Ovary (tissue), 9 donors: ENCODE measurements around the gene CCNT1. TPM values are rescaled to one million over a fixed set of nuclear protein-coding genes. Genes with fewer than 3 reads are reported as not detected.
A peak's percentile ranks its signal among the peaks of the same experiment; 100 is the strongest.

Experiments
- DNase-seq, 5 donors: peaks; one replicate each; pipeline ENCODE4 v3.0.0-alpha.2; 2019 to 2020
- H3K27ac ChIP-seq, 2 donors: fragments of 200-600 bp; one replicate each; pipeline versions ENCODE4 v1.5.1 to v1.8.0; 2019 to 2022
- H3K27me3 ChIP-seq: fragments of 200-600 bp; one replicate; pipeline ENCODE4 v1.8.0; 2022
- H3K36me3 ChIP-seq: fragments of 200-600 bp; sonication (generic); one replicate; pipeline ENCODE4 v1.5.1; 2019
- H3K4me1 ChIP-seq: one replicate; pipeline ENCODE4 v1.8.1; 2013; ENCODE audit warnings: mild to moderate bottlenecking, moderate library complexity; ENCODE audit not compliant: insufficient read depth
- H3K4me3 ChIP-seq: fragments of 200-600 bp; sonication (generic); one replicate; pipeline ENCODE4 v1.5.1; 2017
- H3K9me3 ChIP-seq, 2 donors: fragments of 200-600 bp in 1 of 2; sonication (generic) in 1 of 2; one replicate each; pipeline versions ENCODE4 v1.5.1 to v1.8.1; 2013 to 2019; ENCODE audit warnings: mild to moderate bottlenecking in 1 of 2, moderate library complexity in 1 of 2
- CTCF ChIP-seq, 3 donors: fragments of 450-650 bp in 2 of 3; fragments of 200-600 bp in 1 of 3; IDR thresholded peaks; one replicate each; pipeline versions ENCODE4 v1.5.1 to v1.8.0; 2016 to 2022; ENCODE audit warnings: antibody characterized with exemption in 3 of 3, mild to moderate bottlenecking in 1 of 3
- EP300 ChIP-seq: sonication (generic); formaldehyde crosslinking; IDR thresholded peaks from one replicate; pipeline ENCODE4 v1.6.1; 2017; ENCODE audit warnings: antibody characterized with exemption
- POLR2A ChIP-seq: fragments of 450-650 bp; IDR thresholded peaks from one replicate; pipeline ENCODE4 v1.6.1; 2017; ENCODE audit warnings: antibody characterized with exemption, mild to moderate bottlenecking, moderate library complexity
- WGBS, 3 donors: extraction: QIAGEN DNeasy Blood & Tissue Kit in 1 of 3; methylation state at CpG; one replicate each; pipeline versions ENCODE4 v1.1.5 to v1.1.7; 2013 to 2017; 5-methylcytosine and 5-hydroxymethylcytosine counted together
- intact Hi-C, 4 donors: fragments of 100-400 bp; cut with DNase I; formaldehyde crosslinking; loops; one replicate each; pipeline versions ENCODE4 v1.11.0 to v1.15.1; 2022 to 2023
- microRNA counts: library from miRNA; unstranded; fragments of <30 nt; microRNA quantifications from one replicate; lab custom pipeline; 2016
- microRNA-seq, 3 donors: library from miRNA; unstranded; fragments of <30 nt; microRNA quantifications; one replicate each; pipeline versions ENCODE4 to v1.2.0, GENCODE V29; 2019 to 2020
- polyA plus RNA-seq, 2 donors: library from polyadenylated mRNA; stranded (reverse); fragments of 200-250 nt in 1 of 2; fragments of 350-450 nt in 1 of 2; fragmentation: Illumina TruSeq in 1 of 2; extraction: RNeasy Lipid Tissue Mini Kit (QIAGEN cat#74804) in 1 of 2; gene quantifications; one replicate each; pipeline ENCODE4 v1.2.3, GENCODE V29; 2013 to 2014
- small RNA-seq: library from RNA; depleted of rRNA; stranded (forward); fragments of <200 nt; gene quantifications from one replicate; pipeline ENCODE3, GENCODE V24; 2016
- total RNA-seq, 7 donors: library from RNA; depleted of rRNA in 2 of 7; stranded (reverse); fragments of >200 nt in 2 of 7; fragmentation: NEBNext Ultra II Directional in 3 of 7; extraction: Animal tissue kit (Norgen Biotek cat#: 25700) in 3 of 7; gene quantifications; one replicate each; pipeline versions ENCODE4 v1.1.0 to v1.2.4, GENCODE V29; 2016 to 2023
- donor health status: DM: no; HTN: no; CAD: no; lungs with moderate emphysema.
- donor health status: DM: no; HTN: no; CAD: no.
- donor health status: Bipolar disorder and iron deficiency.
- donor health status: DM: yes; HTN: yes; CAD: no.
- donor health status: DM: no; HTN: no; CAD: no.
- donor health status: DM: yes; HTN: yes; CAD: no.

The CCNT1 gene
- total and polyA plus RNA-seq, 9 donors, result 7.5 to 48.8 (median 33.4) TPM

GRCh38 chr12:48640854-48641253, 75.7 kb downstream of the CCNT1 start:
- TF ChIP-seq POLR2A (no peak), CTCF (IDR thresholded peaks at IDR 0.05) (no peak), EP300 (no peak)
- intact Hi-C loops, result no loop called here
- Histone ChIP-seq H3K9me3 (no peaks in the 10 kb centered on the region), H3K4me1 (no peaks in the 10 kb centered on the region), H3K36me3 (no peaks in the 10 kb centered on the region), H3K27me3 (no peaks in the 10 kb centered on the region), H3K27ac (no peak overlapping the region), H3K4me3 (no peak overlapping the region)
- DNase-seq, result no peak
- WGBS, 3 donors, result 85 to 94% (median 92%) methylated on average over 3 of the region's 3 CpGs

- H3K36me3 ChIP-seq, result no peaks in the 10 kb centered on the region
- no peaks in the 10 kb centered on the region for H3K4me1 ChIP-seq
- H3K27ac ChIP-seq, result no peak overlapping the region
- intact Hi-C loops, result no loop called here
- H3K4me3 ChIP-seq, result no peak overlapping the region
- no peaks in the 10 kb centered on the region for H3K9me3 ChIP-seq
- no peak for DNase-seq
- H3K27me3 ChIP-seq, result no peaks in the 10 kb centered on the region
- TF ChIP-seq CTCF (IDR thresholded peaks at IDR 0.05) (no peak), EP300 (no peak), POLR2A (no peak)
These were observed 76.1 kb downstream of the CCNT1 start for GRCh38 chr12:48640428-48640827.

MicroRNAs encoded within 50 kb of the gene (microRNA counts, 767-probe panel; counts per million panel counts)
- microRNA hsa-miR-1291 (lab: Ali Mortazavi, UCI), result 530 counts per million, percentile 78 among the panel's probes with 10 or more counts

Small RNAs within 50 kb of the gene (microRNA-seq; reads per million reads assigned to microRNA genes)
- gene MIR1291, result 1.1 to 8.4 (median 2.3) reads per million in 3 donors

Small RNAs within 50 kb of the gene (small RNA-seq; reads per million reads assigned to genes)
- not detected for gene MIR1291
- gene SNORA2A, result 0.80 reads per million, percentile 47 among the genes with 10 or more reads in this experiment
- gene SNORA2B, result 2.9 reads per million, percentile 75 among the genes with 10 or more reads in this experiment
- gene SNORA2C, result not detected

Other genes starting within 250 kb of the CCNT1 start
- gene ANP32D, start 244.1 kb downstream of the CCNT1 start, total RNA-seq, result under 1 TPM in 5 of 7 donors, not detected in 2; 0.23 to 0.86 (median 0.36) TPM
- gene ANP32D, start 244.1 kb downstream of the CCNT1 start, polyA plus RNA-seq, result under 1 TPM in 1 of 2 donors, not detected in 1; 0.11 TPM
- gene C12orf54, start 234.2 kb downstream of the CCNT1 start, total RNA-seq, result 1 to 10 TPM in 5 of 7 donors, under 1 TPM in 1, not detected in 1; 0.95 to 1.4 (median 1.3) TPM
- gene C12orf54, start 234.2 kb downstream of the CCNT1 start, polyA plus RNA-seq, result under 1 TPM; 0.21 to 0.67 TPM
- under 1 TPM in 1 of 7 donors, not detected in 6; 0.63 TPM for gene OR8S1, start 191.1 kb downstream of the CCNT1 start, total RNA-seq
- gene OR8S1, start 191.1 kb downstream of the CCNT1 start, polyA plus RNA-seq, result not detected
- not detected for gene LALBA, start 146.7 kb downstream of the CCNT1 start, total RNA-seq
- gene LALBA, start 146.7 kb downstream of the CCNT1 start, polyA plus RNA-seq, result not detected
- 10 to 100 TPM; 27.5 to 54.1 (median 38.1) TPM for gene KANSL2, start 34.5 kb downstream of the CCNT1 start, total RNA-seq
- 10 to 100 TPM; 33.7 to 35.4 TPM for gene KANSL2, start 34.5 kb downstream of the CCNT1 start, polyA plus RNA-seq
- 10 to 100 TPM; 14.8 to 83.3 (median 51.9) TPM for gene ADCY6, start 72.4 kb upstream of the CCNT1 start, total RNA-seq
- 10 to 100 TPM; 25.4 to 28.1 TPM for gene ADCY6, start 72.4 kb upstream of the CCNT1 start, polyA plus RNA-seq
- gene CACNB3, start 101.8 kb upstream of the CCNT1 start, total RNA-seq, result 100 to 1,000 TPM in 3 of 7 donors, 10 to 100 TPM in 4; 24.1 to 162 (median 92.3) TPM
- gene CACNB3, start 101.8 kb upstream of the CCNT1 start, polyA plus RNA-seq, result 10 to 100 TPM; 29.5 to 50.5 TPM
- 10 to 100 TPM; 48.0 to 82.2 (median 70.5) TPM for gene DDX23, start 135.5 kb upstream of the CCNT1 start, total RNA-seq
- gene DDX23, start 135.5 kb upstream of the CCNT1 start, polyA plus RNA-seq, result 100 to 1,000 TPM in 1 of 2 donors, 10 to 100 TPM in 1; 60.0 to 108 TPM
- 1 to 10 TPM in 1 of 7 donors, under 1 TPM in 6; 0.23 to 3.8 (median 0.38) TPM for gene RND1, start 149.2 kb upstream of the CCNT1 start, total RNA-seq
- 1 to 10 TPM; 1.2 to 2.1 TPM for gene RND1, start 149.2 kb upstream of the CCNT1 start, polyA plus RNA-seq
- gene FKBP11, start 208.8 kb upstream of the CCNT1 start, total RNA-seq, result 10 to 100 TPM in 6 of 7 donors, 1 to 10 TPM in 1; 6.6 to 25.1 (median 14.7) TPM
- gene FKBP11, start 208.8 kb upstream of the CCNT1 start, polyA plus RNA-seq, result 10 to 100 TPM; 15.8 to 40.9 TPM
- 100 to 1,000 TPM in 4 of 7 donors, 10 to 100 TPM in 3; 25.5 to 123 (median 100) TPM for gene ARF3, start 240.8 kb upstream of the CCNT1 start, total RNA-seq
- gene ARF3, start 240.8 kb upstream of the CCNT1 start, polyA plus RNA-seq, result 100 to 1,000 TPM in 1 of 2 donors, 10 to 100 TPM in 1; 59.0 to 243 TPM